RWPE1 (cell line): Measurements from ENCODE around the gene C1RL.

Experiments
- CTCF ChIA-PET: fragments of 350-600 bp; sonication (Branson Sonifier 250); formaldehyde crosslinking; extraction: SDS; loops from one replicate; lab custom pipeline; 2021; lab: Yijun Ruan, JAX
- POLR2A ChIA-PET: fragments of 400-600 bp; formaldehyde crosslinking; extraction: SDS; loops from one replicate; lab custom pipeline; 2020; ENCODE audit warnings: antibody characterized with exemption; ENCODE audit not compliant: low non-redundant PET; lab: Yijun Ruan, JAX
- DNase-seq: peaks from one replicate; pipeline ENCODE4 v3.0.0; 2012; ENCODE audit warnings: low spot score
- H3K27ac ChIP-seq: fragments of 450-650 bp; 2 replicates; pipeline ENCODE4 v1.5.1; 2017
- CTCF ChIP-seq: fragments of 450-650 bp; conservative IDR thresholded peaks from 2 replicates; pipeline ENCODE4 v1.5.1; 2017; ENCODE audit warnings: low read depth, mild to moderate bottlenecking

C1RL gene

GRCh38 chr12:7114008-7114407, 5.0 kb upstream of the C1RL start:
- no peak for DNase-seq
- TF ChIP-seq CTCF, result no peak
- CTCF ChIA-PET, result interaction anchor here (0.5 to 2.1 kb wide), 7 partner anchors 9 to 174 kb away, joined by 3 to 7 read pairs (median 5); partner anchors contain the start of gene C1S
- POLR2A ChIA-PET, result no interaction called here
- H3K27ac ChIP-seq, result no peak overlapping the region

GRCh38 chr12:7113389-7113871, 4.4 kb upstream of the C1RL start:
- no peak for DNase-seq
- peak; percentile 68 for TF ChIP-seq CTCF
- ChIA-PET CTCF (interaction anchor here (0.5 to 2.1 kb wide), 10 partner anchors 9 to 174 kb away, joined by 3 to 7 read pairs (median 3); partner anchors contain the start of gene C1S), POLR2A (no interaction called here)
- H3K27ac ChIP-seq, result no peak overlapping the region

GRCh38 chr12:7112041-7112440, 3.0 kb upstream of the C1RL start:
- DNase-seq, result no peak
- no peak overlapping the region for H3K27ac ChIP-seq
- CTCF ChIA-PET, result interaction anchor here (0.7 to 0.8 kb wide), 2 partner anchors 19 to 187 kb away, joined by 3 to 5 read pairs; no protein-coding TSS in a partner anchor
- no peak for TF ChIP-seq CTCF
- POLR2A ChIA-PET, result no interaction called here

- no peak for TF ChIP-seq CTCF
Observed at GRCh38 chr12:7110661-7111060, 1.6 kb upstream of the C1RL start.

GRCh38 chr12:7109572-7109920, 532 bp upstream of the C1RL start:
- TF ChIP-seq CTCF, result no peak
- DNase-seq, result no peak
- peak overlapping the region; percentile 92 for H3K27ac ChIP-seq
- CTCF ChIA-PET, result interaction anchor here (0.6 to 1.1 kb wide), 14 partner anchors 10 to 165 kb away, joined by 3 to 9 read pairs (median 4); partner anchors contain the start of gene RBP5
- POLR2A ChIA-PET, result no interaction called here

More at GRCh38 chr12:7110661-7111060, 1.6 kb upstream of the C1RL start:
- CTCF ChIA-PET, result interaction anchor here (0.6 kb wide), 2 partner anchors 78 to 322 kb away, joined by 3 read pairs; no protein-coding TSS in a partner anchor
- no peak for DNase-seq
- peak overlapping the region; percentile 92 for H3K27ac ChIP-seq
- POLR2A ChIA-PET, result no interaction called here

- ChIA-PET POLR2A (interaction anchor here (0.6 to 1.6 kb wide), 6 partner anchors 9 to 164 kb away, joined by 3 to 4 read pairs (median 4); partner anchors contain the start of gene C12orf57), CTCF (interaction anchor here (0.6 to 1.1 kb wide), 9 partner anchors 33 to 1809 kb away, joined by 3 to 8 read pairs (median 4); partner anchors contain the start of gene C1S)
- H3K27ac ChIP-seq, result peak overlapping the region; percentile 92
- TF ChIP-seq CTCF, result no peak
- DNase-seq, result peak; percentile 76
Observed at GRCh38 chr12:7108003-7108795, 815 bp downstream of the C1RL start.
